Gastrocnemius medialis (tissue), 4 donors: ENCODE data around the gene ARHGAP15. TPM values are rescaled to one million over a fixed set of nuclear protein-coding genes. Genes with fewer than 3 reads are reported as not detected.

Source experiments
- ATAC-seq, 2 donors: fragments of 150-250 bp; one replicate each; pipeline ENCODE4 v1.9.1; 2016
- DNase-seq, 2 donors: peaks; one replicate each; pipeline ENCODE4 v3.0.0-alpha.2; 2019
- H3K27ac ChIP-seq, 4 donors: fragments of 200-600 bp; sonication (generic); 1 replicate in 1 of 4; 2 replicates in 3 of 4; pipeline ENCODE4 v1.5.1; 2016 to 2018; ENCODE audit warnings: mild to moderate bottlenecking in 2 of 4, moderate library complexity in 1 of 4
- H3K27me3 ChIP-seq, 3 donors: fragments of 200-600 bp; sonication (generic) in 2 of 3; 1 replicate in 1 of 3; 2 replicates in 2 of 3; pipeline versions ENCODE4 v1.5.1 to v1.6.0; 2016 to 2019; ENCODE audit warnings: mild to moderate bottlenecking in 1 of 3, moderate library complexity in 1 of 3
- H3K36me3 ChIP-seq, 2 donors: fragments of 200-600 bp; sonication (generic) in 1 of 2; one replicate each; pipeline ENCODE4 v1.5.1; 2017 to 2018
- H3K4me1 ChIP-seq, 2 donors: fragments of 200-600 bp; sonication (generic) in 1 of 2; one replicate each; pipeline ENCODE4 v1.5.1; 2016 to 2017; ENCODE audit warnings: mild to moderate bottlenecking in 2 of 2
- H3K4me3 ChIP-seq, 4 donors: fragments of 200-600 bp; sonication (generic) in 3 of 4; 1 replicate in 1 of 4; 2 replicates in 3 of 4; pipeline ENCODE4 v1.5.1; 2016 to 2019; ENCODE audit warnings: mild to moderate bottlenecking in 2 of 4
- H3K9me3 ChIP-seq, 3 donors: fragments of 200-600 bp; sonication (generic) in 2 of 3; 1 replicate in 1 of 3; 2 replicates in 2 of 3; pipeline ENCODE4 v1.5.1; 2016 to 2019
- CTCF ChIP-seq, 5 experiments: fragments of 450-650 bp in 3 of 5; fragments of 200-600 bp in 2 of 5; sonication (generic) in 2 of 5; IDR thresholded peaks in 4 of 5; conservative IDR thresholded peaks in 1 of 5; 1 replicate in 4 of 5; 2 replicates in 1 of 5; pipeline ENCODE4 v1.5.1; 2016 to 2019; ENCODE audit warnings: antibody characterized with exemption in 5 of 5, mild to moderate bottlenecking in 3 of 5, moderate library complexity in 3 of 5
- POLR2A ChIP-seq, 2 donors: fragments of 450-650 bp; IDR thresholded peaks; one replicate each; pipeline ENCODE4 v1.6.1; 2017; ENCODE audit warnings: antibody characterized with exemption in 2 of 2, mild to moderate bottlenecking in 2 of 2, moderate library complexity in 2 of 2
- in situ Hi-C, 4 donors: fragments of 200-750 bp; cut with MboI; loops; one replicate each; pipeline versions ENCODE4 v1.15.0 to v1.8.0; 2017; ENCODE audit warnings: low sequenced_read_pairs in 4 of 4
- intact Hi-C: fragments of 100-400 bp; cut with DNase I; formaldehyde crosslinking; loops from one replicate; pipeline ENCODE4 v1.15.1; 2023; ENCODE audit warnings: low total_unique reads
- total RNA-seq, 4 donors: library from RNA; depleted of rRNA; stranded (reverse); fragments of >200 nt; gene quantifications; one replicate each; pipeline versions ENCODE4 v1.1.0 to v1.2.3, GENCODE V29; 2016

Gene ARHGAP15
- total RNA-seq, 4 donors from 2014 or later, result 1.2 to 3.2 (median 1.3) TPM; not detected in 1

- no peak overlapping the region for H3K4me3 ChIP-seq
- DNase-seq, result no peak
- no peaks in the 10 kb centered on the region for H3K36me3 ChIP-seq
- H3K4me1 ChIP-seq, result no peaks in the 10 kb centered on the region
- in situ Hi-C loops (no loop called here), intact Hi-C loops (no loop called here)
- TF ChIP-seq CTCF (IDR thresholded peaks at IDR 0.05 in 4 of 5, conservative IDR thresholded peaks at IDR 0.05 in 1 of 5), result no peak
- TF ChIP-seq POLR2A (IDR thresholded peaks at IDR 0.05), result no peak
- no peaks in the 10 kb centered on the region for H3K9me3 ChIP-seq
- H3K27ac ChIP-seq, result no peak overlapping the region
- no peak for ATAC-seq
- H3K27me3 ChIP-seq, result no peaks in the 10 kb centered on the region
Measured at GRCh38 chr2:143345887-143346787, 216.9 kb downstream of the ARHGAP15 start.

DNA sequence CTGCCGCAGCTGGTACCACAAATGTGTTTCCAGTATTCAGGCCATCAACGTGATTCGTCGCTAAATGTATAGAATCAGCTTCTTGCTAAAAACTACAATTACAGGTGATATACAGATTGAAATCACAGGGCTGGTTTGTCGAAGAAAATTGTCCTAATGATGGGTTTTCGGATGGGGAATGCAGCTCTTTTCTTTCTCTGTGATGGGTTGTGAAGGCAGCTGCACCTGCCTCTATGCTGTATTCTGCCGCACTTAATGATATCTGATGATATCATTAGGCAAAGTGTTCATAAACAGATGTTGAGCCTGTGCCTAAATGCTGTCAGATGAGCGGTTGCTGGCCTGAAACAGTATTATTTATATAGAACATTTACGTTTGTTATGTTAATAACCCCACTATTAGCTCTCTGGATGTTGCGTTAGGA lies 218.1 kb downstream of the ARHGAP15 start:
- DNase-seq (no peak), ATAC-seq (no peak)
- Histone ChIP-seq H3K27ac (no peak overlapping the region), H3K9me3 (no peaks in the 10 kb centered on the region), H3K27me3 (no peaks in the 10 kb centered on the region), H3K36me3 (no peaks in the 10 kb centered on the region), H3K4me3 (no peak overlapping the region), H3K4me1 (no peaks in the 10 kb centered on the region)
- intact Hi-C loops (no loop called here), in situ Hi-C loops (no loop called here)
- TF ChIP-seq POLR2A (IDR thresholded peaks at IDR 0.05) (no peak), CTCF (IDR thresholded peaks at IDR 0.05 in 4 of 5, conservative IDR thresholded peaks at IDR 0.05 in 1 of 5) (no peak)

DNA sequence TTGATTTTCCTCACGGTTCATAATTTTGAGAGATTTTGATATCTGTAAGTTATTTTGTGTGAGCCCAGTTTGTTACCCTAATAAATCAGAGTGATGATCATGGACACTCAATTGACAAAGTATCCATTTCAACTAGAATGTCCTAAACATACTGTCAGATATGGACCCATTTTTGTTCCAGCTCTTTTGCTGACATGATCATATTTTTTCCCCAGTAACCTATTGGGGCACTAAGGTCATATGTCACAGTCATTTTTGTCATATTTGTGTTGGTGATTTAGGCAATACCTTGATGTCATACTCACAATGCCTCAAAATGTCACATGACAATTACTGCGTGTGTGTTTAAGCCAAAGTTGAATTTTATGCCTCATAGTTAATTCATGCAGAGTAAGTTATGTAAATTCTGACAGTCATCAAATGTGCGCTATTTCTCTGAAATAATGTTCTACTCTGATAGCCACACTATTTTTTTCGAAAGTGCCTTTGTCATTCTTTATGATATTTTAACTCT lies 218.7 kb downstream of the ARHGAP15 start:
- no peaks in the 10 kb centered on the region for H3K9me3 ChIP-seq
- no peak overlapping the region for H3K4me3 ChIP-seq
- TF ChIP-seq CTCF (IDR thresholded peaks at IDR 0.05 in 4 of 5, conservative IDR thresholded peaks at IDR 0.05 in 1 of 5) (no peak), POLR2A (IDR thresholded peaks at IDR 0.05) (no peak)
- no peaks in the 10 kb centered on the region for H3K36me3 ChIP-seq
- no peak for ATAC-seq
- in situ Hi-C loops (no loop called here), intact Hi-C loops (no loop called here)
- no peak overlapping the region for H3K27ac ChIP-seq
- no peaks in the 10 kb centered on the region for H3K27me3 ChIP-seq
- no peak for DNase-seq
- H3K4me1 ChIP-seq, result no peaks in the 10 kb centered on the region

DNA sequence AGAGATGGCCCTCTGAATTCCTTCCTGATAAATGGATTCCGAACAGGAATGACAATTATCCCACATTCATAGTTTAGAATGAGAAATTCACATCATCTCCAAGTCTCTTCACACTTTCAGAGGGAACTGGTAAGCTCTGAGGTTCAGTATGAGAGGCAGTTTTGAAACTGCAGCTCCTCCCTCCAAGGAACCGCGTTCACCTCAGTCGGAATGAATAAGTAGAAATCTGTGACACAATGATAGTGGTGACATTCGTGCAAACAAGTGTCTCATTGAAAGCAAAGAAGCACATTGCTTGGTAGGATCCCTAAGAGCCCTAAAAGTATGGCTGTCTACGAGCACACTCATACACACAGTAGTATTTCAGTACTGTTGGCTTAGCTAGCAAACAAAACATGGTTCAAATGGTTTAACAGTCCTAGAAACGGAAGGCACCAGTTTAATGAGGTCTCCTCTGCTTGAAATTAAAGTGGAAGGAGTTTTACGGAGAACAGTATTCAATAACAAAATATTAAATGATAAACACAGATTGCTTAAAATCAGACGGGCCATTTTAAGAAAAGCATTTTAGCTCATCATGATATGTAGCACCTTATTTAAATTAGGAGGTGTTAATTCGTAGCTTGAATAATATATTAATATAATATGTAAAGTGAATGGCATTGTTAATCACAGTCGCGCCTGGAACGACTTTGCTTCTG lies 225.0 kb downstream of the ARHGAP15 start:
- no peaks in the 10 kb centered on the region for H3K4me1 ChIP-seq
- intact Hi-C loops, result no loop called here
- DNase-seq (no peak), ATAC-seq (no peak)
- H3K36me3 ChIP-seq, result no peaks in the 10 kb centered on the region
- H3K27ac ChIP-seq, result no peak overlapping the region
- no peak overlapping the region for H3K4me3 ChIP-seq
- TF ChIP-seq POLR2A (IDR thresholded peaks at IDR 0.05) (no peak), CTCF (IDR thresholded peaks at IDR 0.05 in 4 of 5, conservative IDR thresholded peaks at IDR 0.05 in 1 of 5) (no peak)
- in situ Hi-C loops, result no loop called here
- H3K27me3 ChIP-seq, result no peaks in the 10 kb centered on the region
- no peaks in the 10 kb centered on the region for H3K9me3 ChIP-seq
